Activated T-cell treated with anti-CD3 and anti-CD28 coated beads, Interleukin-2, amount 50 U/mL, for 24 hours (primary cell): ENCODE results near the gene ITGA5.

ENCODE experiments used
- DNase-seq: peaks from one replicate; pipeline ENCODE4 v3.0.0-alpha.2; 2020
- H3K27ac Mint-ChIP-seq: 2 replicates; pipeline ENCODE4 v1.8.0; 2020; ENCODE audit warnings: mild to moderate bottlenecking, mixed read lengths
- H3K27me3 Mint-ChIP-seq: 2 replicates; pipeline ENCODE4 v1.8.0; 2020; ENCODE audit warnings: mixed read lengths
- H3K36me3 Mint-ChIP-seq: 2 replicates; pipeline ENCODE4 v1.8.0; 2020; ENCODE audit warnings: low read depth, mixed read lengths
- H3K4me1 Mint-ChIP-seq: 2 replicates; pipeline ENCODE4 v1.8.0; 2020; ENCODE audit warnings: low read depth, mixed read lengths
- H3K4me3 Mint-ChIP-seq: 2 replicates; pipeline ENCODE4 v1.8.0; 2020; ENCODE audit warnings: mild to moderate bottlenecking, moderate library complexity, mixed read lengths
- H3K9me3 Mint-ChIP-seq: 2 replicates; pipeline ENCODE4 v1.8.0; 2020; ENCODE audit warnings: mixed read lengths

The ITGA5 gene

DNA sequence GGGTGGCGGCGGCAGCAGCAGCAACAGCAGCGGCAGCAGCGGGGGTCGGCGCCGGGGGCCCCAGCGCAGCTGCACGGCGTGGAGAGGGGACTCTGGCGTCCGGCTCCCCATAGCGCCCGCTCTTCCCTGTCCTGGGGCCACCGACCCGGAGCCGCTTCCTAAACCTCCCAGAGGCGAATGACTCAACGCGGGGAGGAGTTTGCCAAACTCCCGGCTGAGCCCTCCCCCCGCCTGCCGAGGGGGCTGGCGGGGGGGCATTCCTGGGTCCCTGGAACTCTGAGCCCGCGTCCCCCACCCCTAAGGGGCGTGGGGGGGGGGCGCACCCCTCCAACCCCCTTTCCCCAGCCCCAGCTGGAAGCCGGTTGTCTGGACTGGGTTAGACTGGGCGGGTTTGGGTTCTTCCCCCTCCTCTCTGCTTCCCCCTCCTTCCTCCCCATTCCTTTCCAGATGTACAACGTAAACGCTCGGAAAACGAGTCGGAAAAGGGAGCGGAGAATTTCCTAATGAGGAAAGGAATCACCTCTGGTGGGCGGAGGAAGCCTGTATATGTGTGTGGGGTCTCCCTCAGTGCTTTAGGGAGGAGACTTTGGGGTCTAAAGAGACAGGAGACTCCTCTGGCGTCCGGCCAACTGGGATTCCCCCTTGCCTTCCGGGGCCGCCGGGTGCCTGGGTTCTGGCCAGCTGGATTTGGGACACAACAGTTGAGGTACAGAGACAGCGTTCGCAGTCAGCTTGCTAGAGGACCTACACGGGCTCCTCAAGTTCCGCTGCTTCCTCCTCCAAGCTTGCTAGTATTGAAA, at the start of gene ITGA5:
Gene ITGA5, minus strand, starts transcription at position 179 of the 800 bp plus-strand sequence. Its CDS starts 68 bp downstream, at position 111.
- peak within 1 kb of the TSS; percentile 92 for H3K4me3 Mint-ChIP-seq
- no peaks in the 10 kb centered on the region for H3K27me3 Mint-ChIP-seq
- peak; percentile 63 for DNase-seq
- H3K4me1 Mint-ChIP-seq = peaks cover 54% of the 10 kb centered on the region
- H3K27ac Mint-ChIP-seq = peak within 1 kb of the TSS; percentile 97
- peaks cover 10% of the 10 kb centered on the region for H3K36me3 Mint-ChIP-seq
- H3K9me3 Mint-ChIP-seq = no peaks in the 10 kb centered on the region

GRCh38 chr12:54465857-54466523, 46.9 kb upstream of the ITGA5 start:
- Mint-ChIP-seq H3K9me3 (no peaks in the 10 kb centered on the region), H3K36me3 (peaks cover 9% of the 10 kb centered on the region), H3K27ac (no peak overlapping the region), H3K27me3 (peaks cover 15% of the 10 kb centered on the region), H3K4me3 (no peak overlapping the region), H3K4me1 (peaks cover 7% of the 10 kb centered on the region)
- DNase-seq = no peak

DNA sequence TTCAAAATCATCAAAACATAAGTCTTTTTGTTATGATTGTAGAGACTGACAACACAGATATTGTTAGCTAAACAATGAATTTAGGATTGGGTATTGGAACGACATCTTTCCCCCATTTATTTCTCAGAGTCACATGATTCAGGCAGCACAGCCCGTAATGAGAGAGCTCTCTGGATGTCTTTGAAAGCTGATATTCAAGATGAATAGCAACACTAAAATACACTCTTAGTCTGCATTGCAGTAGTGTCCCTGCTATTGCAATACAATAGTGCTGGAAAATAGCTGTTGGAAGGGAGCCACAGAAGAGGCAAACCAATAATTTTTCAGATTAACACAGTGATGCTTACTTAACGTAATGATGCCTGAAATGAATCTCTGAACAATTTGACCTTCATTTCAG, 44.4 kb upstream of the ITGA5 start:
- H3K36me3 Mint-ChIP-seq = peaks cover 6% of the 10 kb centered on the region
- no peak overlapping the region for H3K4me3 Mint-ChIP-seq
- peaks cover 7% of the 10 kb centered on the region for H3K4me1 Mint-ChIP-seq
- H3K9me3 Mint-ChIP-seq = no peaks in the 10 kb centered on the region
- peaks cover 15% of the 10 kb centered on the region for H3K27me3 Mint-ChIP-seq
- no peak for DNase-seq
- no peak overlapping the region for H3K27ac Mint-ChIP-seq

DNA sequence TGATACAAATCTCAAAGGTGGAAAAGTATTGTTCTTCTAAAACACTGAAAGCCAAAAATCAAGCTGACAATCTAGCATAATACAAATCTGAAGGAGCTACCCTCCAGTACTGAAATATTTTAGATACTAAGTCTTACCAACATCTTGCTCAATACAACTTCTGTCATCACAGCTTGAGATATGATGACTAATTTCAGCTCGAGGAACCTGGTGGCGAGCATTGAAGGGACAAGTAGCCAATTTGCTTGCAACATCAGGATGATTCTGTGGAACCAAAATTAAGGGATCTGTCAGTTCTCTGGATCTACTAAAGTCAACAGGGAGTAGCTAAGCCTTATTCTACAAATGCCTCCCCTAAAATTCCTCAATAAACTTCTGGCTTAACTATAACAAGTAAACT, 44.0 kb upstream of the ITGA5 start:
- Mint-ChIP-seq H3K4me1 (peaks cover 7% of the 10 kb centered on the region), H3K27me3 (peaks cover 15% of the 10 kb centered on the region), H3K4me3 (no peak overlapping the region), H3K36me3 (peaks cover 4% of the 10 kb centered on the region), H3K9me3 (no peaks in the 10 kb centered on the region), H3K27ac (no peak overlapping the region)
- DNase-seq = no peak

DNA sequence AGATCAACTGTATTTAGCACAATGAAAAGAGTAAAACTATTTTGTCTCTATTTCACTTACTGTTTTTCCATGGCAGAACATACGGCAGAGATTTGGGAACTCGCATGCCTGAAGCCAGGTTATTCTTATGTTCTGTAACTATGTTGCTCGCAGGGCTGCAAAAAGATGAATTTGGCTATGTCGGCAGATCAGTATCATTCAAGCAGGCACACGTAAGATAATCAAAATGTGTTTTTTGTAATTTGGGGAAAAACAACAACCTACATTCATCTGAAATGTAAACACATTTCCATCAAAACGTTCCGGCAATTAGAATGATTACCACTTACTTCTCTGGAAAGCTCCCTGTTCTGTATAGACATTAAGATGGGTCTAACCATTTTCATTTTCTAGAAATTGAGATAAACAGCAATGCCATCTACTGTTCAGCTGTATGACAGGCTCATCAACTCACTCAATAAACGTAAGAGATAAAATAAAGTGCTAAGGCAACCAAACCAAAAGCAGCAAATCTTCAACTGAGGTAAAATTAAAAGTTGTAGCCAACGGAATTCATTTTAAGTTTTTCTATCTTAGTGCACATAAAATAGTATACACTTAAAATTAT, 41.4 kb upstream of the ITGA5 start:
- no peaks in the 10 kb centered on the region for H3K9me3 Mint-ChIP-seq
- peaks cover 15% of the 10 kb centered on the region for H3K27me3 Mint-ChIP-seq
- no peak overlapping the region for H3K4me3 Mint-ChIP-seq
- peaks cover 4% of the 10 kb centered on the region for H3K36me3 Mint-ChIP-seq
- no peak overlapping the region for H3K27ac Mint-ChIP-seq
- H3K4me1 Mint-ChIP-seq = no peaks in the 10 kb centered on the region
- DNase-seq = no peak

- Mint-ChIP-seq H3K27ac (no peak overlapping the region), H3K4me1 (no peaks in the 10 kb centered on the region), H3K36me3 (peaks cover 4% of the 10 kb centered on the region), H3K27me3 (peaks cover 13% of the 10 kb centered on the region), H3K4me3 (no peak overlapping the region), H3K9me3 (no peaks in the 10 kb centered on the region)
- no peak for DNase-seq
These were observed 40.3 kb upstream of the ITGA5 start for GRCh38 chr12:54459355-54459754.

GRCh38 chr12:54455760-54456469, 36.8 kb upstream of the ITGA5 start:
- Mint-ChIP-seq H3K36me3 (no peaks in the 10 kb centered on the region), H3K4me3 (no peak overlapping the region), H3K27ac (no peak overlapping the region), H3K27me3 (no peaks in the 10 kb centered on the region), H3K9me3 (no peaks in the 10 kb centered on the region), H3K4me1 (no peaks in the 10 kb centered on the region)
- DNase-seq = no peak

DNA sequence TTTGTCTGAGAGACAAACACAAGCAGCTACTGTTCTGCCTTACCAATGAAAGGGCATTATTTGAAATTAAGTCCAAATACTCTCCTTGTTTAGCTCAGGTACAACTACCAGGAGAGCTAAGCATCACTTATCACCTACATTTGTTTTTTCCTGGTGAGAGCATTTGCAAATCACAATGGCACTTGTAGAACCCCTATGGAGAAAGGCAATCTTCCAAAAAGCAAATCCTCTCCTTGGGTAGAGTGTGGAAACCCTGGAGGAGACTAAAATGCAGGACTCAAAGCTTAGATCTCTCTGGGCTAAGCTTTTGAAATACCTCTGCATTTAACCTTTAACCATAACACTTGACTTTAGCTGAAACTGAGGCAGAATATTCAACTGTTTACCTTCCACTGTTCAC, 33.6 kb upstream of the ITGA5 start:
- Mint-ChIP-seq H3K27me3 (no peaks in the 10 kb centered on the region), H3K36me3 (no peaks in the 10 kb centered on the region), H3K27ac (no peak overlapping the region), H3K4me1 (no peaks in the 10 kb centered on the region), H3K4me3 (no peak overlapping the region), H3K9me3 (no peaks in the 10 kb centered on the region)
- no peak for DNase-seq

DNA sequence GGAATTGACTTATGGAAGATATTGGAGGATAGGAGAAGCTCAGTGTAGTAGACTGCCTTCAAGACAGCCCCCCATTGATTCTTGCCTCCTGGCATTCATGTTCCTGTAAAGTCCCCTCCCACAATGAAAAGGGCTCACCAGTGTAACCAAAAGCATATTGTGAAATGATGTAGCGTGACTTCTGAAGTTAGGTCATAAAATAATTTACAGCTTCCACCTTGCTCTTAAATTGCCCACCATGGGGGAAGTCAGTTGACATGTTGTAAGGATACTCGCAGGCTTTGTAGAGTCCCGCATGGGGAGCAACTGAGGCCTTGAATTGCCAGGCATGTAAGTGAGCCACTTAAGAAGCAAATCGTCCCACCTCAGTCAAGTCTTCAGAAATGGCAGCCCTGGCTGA, 29.3 kb upstream of the ITGA5 start:
- no peaks in the 10 kb centered on the region for H3K36me3 Mint-ChIP-seq
- H3K9me3 Mint-ChIP-seq = no peaks in the 10 kb centered on the region
- H3K27ac Mint-ChIP-seq = no peak overlapping the region
- H3K4me3 Mint-ChIP-seq = no peak overlapping the region
- no peak for DNase-seq
- no peaks in the 10 kb centered on the region for H3K27me3 Mint-ChIP-seq
- H3K4me1 Mint-ChIP-seq = no peaks in the 10 kb centered on the region

DNA sequence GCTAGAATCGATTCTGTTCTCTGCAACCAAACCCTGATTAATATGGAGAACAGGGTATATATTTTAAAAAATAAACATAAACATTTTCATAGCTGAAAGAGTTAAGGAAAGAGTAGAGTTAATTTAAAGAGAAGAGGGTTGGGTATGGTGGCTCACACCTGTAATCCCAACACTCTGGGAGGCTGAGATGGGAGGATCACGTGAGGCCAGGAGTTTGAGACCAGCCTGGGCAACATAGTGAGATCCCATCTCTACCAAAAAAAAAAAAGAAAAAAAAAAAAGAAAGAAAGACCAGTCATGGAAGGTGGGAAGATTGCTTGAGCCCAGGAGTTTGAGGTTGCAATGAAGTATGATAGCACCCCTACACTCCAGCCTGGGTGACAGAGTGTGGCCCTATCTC, 28.9 kb upstream of the ITGA5 start:
- Mint-ChIP-seq H3K27me3 (no peaks in the 10 kb centered on the region), H3K4me1 (no peaks in the 10 kb centered on the region), H3K9me3 (no peaks in the 10 kb centered on the region), H3K27ac (no peak overlapping the region), H3K4me3 (no peak overlapping the region), H3K36me3 (no peaks in the 10 kb centered on the region)
- DNase-seq = no peak

- H3K4me3 Mint-ChIP-seq = no peak overlapping the region
- no peaks in the 10 kb centered on the region for H3K36me3 Mint-ChIP-seq
- H3K27me3 Mint-ChIP-seq = no peaks in the 10 kb centered on the region
- H3K4me1 Mint-ChIP-seq = peaks cover 4% of the 10 kb centered on the region
- H3K27ac Mint-ChIP-seq = no peak overlapping the region
- DNase-seq = no peak
- H3K9me3 Mint-ChIP-seq = no peaks in the 10 kb centered on the region
These were observed 25.1 kb upstream of the ITGA5 start for GRCh38 chr12:54444206-54444605.

DNA sequence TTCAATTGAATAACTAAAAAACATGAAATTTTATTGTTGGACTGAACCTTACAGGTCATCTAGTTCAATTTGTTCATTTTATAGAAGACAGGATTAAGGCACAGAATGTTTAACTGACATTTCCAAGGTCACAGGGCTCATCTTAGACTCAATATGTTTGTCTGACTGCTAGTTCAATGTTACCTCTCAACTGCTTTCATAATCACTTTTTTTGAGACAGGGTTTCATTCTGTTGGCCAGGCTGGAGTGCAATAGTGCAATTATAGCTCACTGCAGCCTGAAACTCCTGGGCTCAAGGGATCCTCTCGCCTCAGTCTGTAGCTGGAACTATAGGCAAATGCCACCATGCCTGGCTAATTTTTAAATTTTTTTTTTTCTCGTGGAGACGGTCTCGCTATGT, 24.4 kb upstream of the ITGA5 start:
- Mint-ChIP-seq H3K4me3 (no peak overlapping the region), H3K4me1 (peaks cover 4% of the 10 kb centered on the region), H3K27me3 (no peaks in the 10 kb centered on the region), H3K36me3 (no peaks in the 10 kb centered on the region), H3K9me3 (no peaks in the 10 kb centered on the region), H3K27ac (no peak overlapping the region)
- no peak for DNase-seq

DNA sequence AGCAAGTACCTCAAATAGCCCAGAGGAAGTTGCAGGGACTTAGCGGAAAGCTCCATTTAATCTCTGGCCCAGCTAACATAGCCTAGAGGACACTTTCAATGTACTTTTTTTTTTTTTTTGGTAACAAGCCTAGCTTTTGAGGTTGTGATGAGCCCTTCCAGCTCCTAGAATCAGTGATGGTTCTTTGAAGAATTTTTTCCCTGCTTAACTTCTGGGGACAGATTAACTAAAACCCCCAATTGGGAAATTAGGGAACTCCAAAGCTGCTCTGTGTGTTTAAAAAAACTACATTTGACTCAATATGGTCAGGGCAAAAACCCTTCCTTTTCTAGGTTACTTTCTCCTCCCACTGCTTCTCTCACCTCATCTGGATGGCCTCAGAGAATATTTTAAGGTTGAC, 23.9 kb upstream of the ITGA5 start:
- no peak overlapping the region for H3K4me3 Mint-ChIP-seq
- peaks cover 4% of the 10 kb centered on the region for H3K4me1 Mint-ChIP-seq
- no peak for DNase-seq
- H3K9me3 Mint-ChIP-seq = no peaks in the 10 kb centered on the region
- no peaks in the 10 kb centered on the region for H3K36me3 Mint-ChIP-seq
- H3K27ac Mint-ChIP-seq = no peak overlapping the region
- H3K27me3 Mint-ChIP-seq = no peaks in the 10 kb centered on the region

- no peak for DNase-seq
- Mint-ChIP-seq H3K27ac (no peak overlapping the region), H3K4me3 (no peak overlapping the region), H3K9me3 (no peaks in the 10 kb centered on the region), H3K27me3 (no peaks in the 10 kb centered on the region), H3K36me3 (no peaks in the 10 kb centered on the region), H3K4me1 (peaks cover 11% of the 10 kb centered on the region)
These were observed 23.0 kb upstream of the ITGA5 start for GRCh38 chr12:54442099-54442498.
